KOPT-K1 (cell line): Measurements from ENCODE around the gene FANK1.
"Not testable (repeated sequence)": the region's sequence is repeated elsewhere in the genome, so short reads cannot be mapped to it uniquely, and the experiment has no call there.

Source experiments
- H3K27ac ChIP-seq: fragments of 200-600 bp; sonication (generic); 2 replicates; pipeline ENCODE4 v1.5.1; 2016; ENCODE audit warnings: antibody characterized with exemption, mild to moderate bottlenecking, low read depth, low read length; ENCODE audit not compliant: poor library complexity, severe bottlenecking
- H3K36me3 ChIP-seq: fragments of 200-600 bp; sonication (generic); 2 replicates; pipeline ENCODE4 v1.5.1; 2017; ENCODE audit warnings: antibody characterized with exemption, mild to moderate bottlenecking, low read length, moderate library complexity; ENCODE audit not compliant: insufficient read depth
- H3K9me3 ChIP-seq: fragments of 200-600 bp; sonication (generic); 2 replicates; pipeline ENCODE4 v1.5.1; 2017; ENCODE audit warnings: antibody characterized with exemption, low read length, mild to moderate bottlenecking; ENCODE audit not compliant: insufficient read depth, poor library complexity, severe bottlenecking

Gene FANK1

DNA sequence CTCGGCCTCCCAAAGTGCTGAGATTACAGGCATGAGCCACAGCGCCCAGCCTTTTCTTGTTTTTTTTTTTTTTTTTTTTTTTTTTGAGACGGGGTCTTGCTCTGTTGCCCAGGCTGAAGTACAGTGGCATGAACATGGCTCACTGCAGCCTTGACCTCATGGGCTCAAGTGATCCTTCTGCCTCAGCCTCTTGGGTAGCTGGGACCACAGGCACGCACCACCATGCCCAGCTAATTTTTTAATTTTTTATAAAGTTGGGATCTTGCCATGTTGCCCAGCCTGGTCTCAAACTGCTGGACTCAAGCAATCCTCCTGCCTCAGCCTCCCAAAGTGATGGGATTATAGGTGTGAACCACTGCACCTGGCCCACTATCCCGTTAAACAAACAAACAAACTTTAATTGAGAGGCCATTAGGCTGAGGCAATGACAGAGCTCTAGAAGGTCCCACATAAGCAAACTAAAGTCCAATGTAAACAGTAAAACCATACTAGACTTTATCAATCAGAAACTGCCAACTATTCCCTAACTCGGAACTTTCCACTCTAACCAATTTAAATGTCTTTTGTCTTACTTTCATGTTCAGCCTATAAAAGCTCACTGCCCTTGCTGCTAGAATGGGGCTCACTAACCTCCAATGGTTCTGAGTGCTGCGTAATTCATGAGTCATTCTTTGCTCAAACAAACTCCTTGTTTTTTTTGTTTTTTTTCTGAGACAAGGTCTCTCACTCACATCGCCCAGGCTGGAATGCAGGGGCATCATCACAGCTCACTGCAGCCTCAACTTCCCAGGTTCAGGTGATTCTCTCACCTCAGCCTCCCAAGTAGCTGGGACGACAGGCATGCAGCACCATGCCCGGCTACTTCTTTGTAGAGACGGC lies 17.2 kb upstream of the FANK1 start:
- Histone ChIP-seq H3K9me3 (peaks cover 15% of the 10 kb centered on the region), H3K36me3 (no peaks in the 10 kb centered on the region), H3K27ac (no peak overlapping the region)

DNA sequence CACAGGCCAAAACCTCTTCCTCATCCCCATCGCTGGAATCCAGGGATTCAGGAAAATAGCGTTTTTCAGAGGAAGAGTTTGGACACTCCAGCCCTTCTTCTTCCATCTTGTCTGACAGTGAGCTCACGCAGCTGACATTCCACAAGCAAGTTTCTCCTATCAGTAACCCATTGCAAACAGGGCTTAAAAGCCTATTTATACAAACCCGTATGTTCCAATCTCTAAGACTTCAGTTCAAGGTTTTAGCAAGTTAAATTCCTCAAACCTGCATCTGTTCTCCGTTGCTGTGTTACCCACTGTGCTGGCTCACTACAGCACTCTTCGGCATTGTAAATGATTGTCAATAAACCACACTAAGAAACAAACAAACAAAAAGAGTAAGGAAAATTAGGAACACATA lies 15.6 kb upstream of the FANK1 start:
- Histone ChIP-seq H3K36me3 (no peaks in the 10 kb centered on the region), H3K27ac (no peak overlapping the region), H3K9me3 (peaks cover 12% of the 10 kb centered on the region)

GRCh38 chr10:125881192-125881591 lies 15.2 kb upstream of the FANK1 start, which contains the start of gene DHX32:
TSS of gene DHX32 (minus strand) at chr10:125881292. CDS start at chr10:125880824, 468 bp downstream.
- Histone ChIP-seq H3K27ac (no peak within 1 kb of the TSS), H3K9me3 (peaks cover 7% of the 10 kb centered on the region), H3K36me3 (no peaks in the 10 kb centered on the region)

GRCh38 chr10:125882596-125882995 lies 13.8 kb upstream of the FANK1 start:
- no peak overlapping the region for H3K27ac ChIP-seq
- no peaks in the 10 kb centered on the region for H3K9me3 ChIP-seq
- H3K36me3 ChIP-seq = no peaks in the 10 kb centered on the region

DNA sequence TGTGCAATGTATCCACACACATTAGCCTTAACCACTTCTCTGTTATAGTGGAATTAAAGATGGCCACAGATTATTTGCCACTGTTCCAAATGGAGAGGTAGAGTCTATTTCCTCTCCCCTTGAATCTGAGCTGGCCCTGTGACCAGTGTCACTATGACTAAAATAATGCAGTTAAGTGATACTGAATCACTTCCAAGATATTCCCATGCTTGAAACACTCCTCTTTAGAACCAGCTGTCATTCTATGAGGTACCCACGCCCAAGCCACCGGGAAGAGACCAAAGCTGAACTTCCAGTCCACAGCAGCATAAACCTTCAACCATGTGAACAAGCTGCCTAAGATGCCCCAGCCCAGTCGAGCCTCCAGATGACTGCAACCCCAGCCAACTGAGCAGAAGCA lies 13.2 kb upstream of the FANK1 start:
- Histone ChIP-seq H3K36me3 (no peaks in the 10 kb centered on the region), H3K9me3 (no peaks in the 10 kb centered on the region), H3K27ac (no peak overlapping the region)

DNA sequence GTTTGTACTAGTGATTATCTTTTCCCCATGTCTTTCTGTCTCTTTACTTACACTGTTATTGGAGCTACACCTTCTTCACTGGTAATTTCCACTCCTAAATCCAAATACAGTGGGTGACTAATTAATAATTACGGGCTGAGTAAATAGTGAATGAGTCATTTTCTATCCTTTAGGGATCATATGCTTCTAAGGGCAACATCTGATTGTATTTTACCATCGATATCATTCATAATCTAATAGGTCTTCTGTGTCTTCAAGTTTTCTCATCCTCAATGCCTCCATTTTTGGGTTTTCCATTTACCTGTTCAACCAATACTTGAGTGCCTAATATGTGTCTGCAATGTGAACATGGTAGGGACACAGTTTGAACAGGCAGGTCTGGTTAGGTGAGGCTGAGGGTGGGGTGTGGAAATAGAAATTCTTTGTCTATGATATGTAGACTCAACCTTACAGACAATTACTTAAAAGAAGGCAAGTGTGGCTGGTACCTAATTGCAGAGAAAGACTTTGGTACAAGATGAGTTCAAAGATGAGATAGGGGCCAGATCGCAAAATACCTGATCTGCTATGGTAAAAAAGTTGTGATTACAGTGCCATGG lies 9.4 kb upstream of the FANK1 start:
- H3K36me3 ChIP-seq = no peaks in the 10 kb centered on the region
- H3K9me3 ChIP-seq = no peaks in the 10 kb centered on the region
- H3K27ac ChIP-seq = no peak overlapping the region

DNA sequence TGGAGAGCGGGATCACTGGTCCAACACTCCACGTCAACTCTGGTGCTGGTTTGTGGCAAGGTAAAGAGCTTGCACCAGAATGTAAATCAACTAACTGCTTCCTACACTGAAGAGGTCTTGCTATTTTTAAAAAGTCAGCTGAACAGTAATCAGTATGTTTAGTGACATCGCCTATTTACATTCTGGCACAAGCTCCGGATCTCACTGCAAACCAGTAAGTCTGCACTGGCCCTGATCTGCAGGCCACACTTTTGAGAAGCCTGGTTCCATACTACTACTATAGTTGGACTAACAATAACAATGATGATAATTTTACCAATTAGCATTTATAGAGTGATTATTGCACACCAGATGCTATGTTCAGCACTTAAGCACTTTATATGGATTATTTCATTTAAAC lies 6.9 kb upstream of the FANK1 start:
- not testable (repeated sequence) for H3K36me3 ChIP-seq, H3K27ac ChIP-seq, H3K9me3 ChIP-seq

DNA sequence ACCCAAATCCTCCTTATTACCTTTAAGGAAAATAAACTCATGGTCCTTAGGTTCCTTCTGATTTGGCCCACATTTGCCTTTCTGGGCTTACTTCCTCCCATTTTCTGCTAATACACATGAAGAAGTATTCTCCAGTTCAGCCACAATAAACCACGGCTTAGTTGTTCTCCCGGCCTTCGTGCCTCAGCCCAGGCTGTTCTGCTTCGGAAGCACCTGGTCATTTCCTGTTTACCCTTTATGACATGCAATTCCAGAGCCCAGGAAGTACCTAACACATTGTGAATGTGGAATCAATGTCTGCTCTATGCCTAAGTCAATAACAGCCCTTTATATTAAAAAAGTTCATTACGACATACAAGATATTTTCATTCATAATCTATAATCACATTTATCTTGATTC lies 4.0 kb upstream of the FANK1 start:
- H3K27ac ChIP-seq, H3K36me3 ChIP-seq: not testable (repeated sequence)
- peaks cover 13% of the 10 kb centered on the region for H3K9me3 ChIP-seq

- not testable (repeated sequence) for H3K36me3 ChIP-seq, H3K27ac ChIP-seq
- peaks cover 13% of the 10 kb centered on the region for H3K9me3 ChIP-seq
Measured at GRCh38 chr10:125894176-125894575, 2.2 kb upstream of the FANK1 start.

GRCh38 chr10:125895130-125896087 lies 955 bp upstream of the FANK1 start:
- H3K9me3 ChIP-seq = peaks cover 13% of the 10 kb centered on the region
- not testable (repeated sequence) for H3K27ac ChIP-seq, H3K36me3 ChIP-seq

DNA sequence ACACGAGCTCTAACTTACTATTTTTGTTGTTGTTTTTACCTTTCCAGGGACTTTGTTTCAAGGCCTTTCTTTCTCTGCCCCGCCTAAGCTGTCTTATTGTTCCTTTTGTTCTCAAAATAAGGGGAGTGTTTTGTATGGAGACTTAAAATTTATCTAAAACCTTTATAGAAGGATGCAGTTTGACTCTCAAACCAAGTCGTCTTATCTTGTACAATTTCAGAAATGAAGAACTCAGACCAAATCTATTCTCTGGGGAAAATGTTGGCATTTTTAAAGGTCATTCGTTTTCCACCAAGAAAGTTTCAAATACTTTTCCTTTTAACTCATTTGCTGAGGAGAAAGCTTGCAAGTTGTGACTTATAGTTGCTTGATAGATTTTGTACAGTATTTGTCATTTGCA lies 953 bp downstream of the FANK1 start:
- not testable (repeated sequence) for H3K27ac ChIP-seq, H3K36me3 ChIP-seq
- H3K9me3 ChIP-seq = peaks cover 13% of the 10 kb centered on the region

DNA sequence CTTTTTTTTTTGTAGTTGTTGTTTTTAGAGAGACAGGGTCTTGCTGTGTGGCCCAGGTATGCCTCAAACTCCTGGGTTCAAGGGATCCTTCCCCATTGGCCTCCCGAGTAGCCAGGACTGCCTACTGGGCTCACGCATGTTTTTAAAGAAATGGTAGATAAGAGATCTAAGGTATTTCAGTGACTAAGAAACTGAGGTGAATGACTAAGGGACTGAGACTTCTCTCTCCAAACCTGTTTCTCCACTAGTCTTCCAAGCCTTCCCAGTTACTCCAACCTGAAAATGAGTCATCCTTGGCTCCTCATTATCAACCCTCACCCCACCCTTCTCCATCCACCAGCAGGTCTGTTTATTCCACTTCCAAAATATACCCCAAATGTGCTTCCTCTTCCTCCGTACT lies 4.6 kb downstream of the FANK1 start:
- not testable (repeated sequence) for H3K9me3 ChIP-seq, H3K27ac ChIP-seq, H3K36me3 ChIP-seq

DNA sequence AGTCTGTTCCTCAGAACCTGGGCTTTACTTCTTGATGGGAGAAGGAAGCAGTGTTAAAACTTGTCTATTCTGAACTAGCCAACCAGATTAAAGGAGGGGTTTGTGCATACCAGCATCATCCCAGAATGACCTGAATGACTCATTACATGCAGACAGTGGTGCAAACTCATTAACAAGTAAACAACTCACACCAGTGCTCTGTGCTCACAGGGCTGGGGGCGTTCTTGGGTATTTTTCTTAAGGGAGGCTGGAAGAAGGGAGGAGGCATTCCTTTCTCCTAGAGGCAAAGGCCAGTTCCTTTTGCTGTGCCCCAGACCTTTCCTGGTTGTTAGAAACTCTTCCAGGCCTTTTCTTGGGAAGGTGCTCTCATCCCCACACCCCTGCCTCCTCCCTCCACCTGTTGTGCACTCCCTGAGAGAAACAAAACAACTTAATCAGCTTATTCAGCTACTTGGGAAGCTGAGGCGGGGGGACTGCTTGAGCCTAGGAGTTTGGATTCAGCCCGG lies 6.8 kb downstream of the FANK1 start:
- not testable (repeated sequence) for H3K27ac ChIP-seq

DNA sequence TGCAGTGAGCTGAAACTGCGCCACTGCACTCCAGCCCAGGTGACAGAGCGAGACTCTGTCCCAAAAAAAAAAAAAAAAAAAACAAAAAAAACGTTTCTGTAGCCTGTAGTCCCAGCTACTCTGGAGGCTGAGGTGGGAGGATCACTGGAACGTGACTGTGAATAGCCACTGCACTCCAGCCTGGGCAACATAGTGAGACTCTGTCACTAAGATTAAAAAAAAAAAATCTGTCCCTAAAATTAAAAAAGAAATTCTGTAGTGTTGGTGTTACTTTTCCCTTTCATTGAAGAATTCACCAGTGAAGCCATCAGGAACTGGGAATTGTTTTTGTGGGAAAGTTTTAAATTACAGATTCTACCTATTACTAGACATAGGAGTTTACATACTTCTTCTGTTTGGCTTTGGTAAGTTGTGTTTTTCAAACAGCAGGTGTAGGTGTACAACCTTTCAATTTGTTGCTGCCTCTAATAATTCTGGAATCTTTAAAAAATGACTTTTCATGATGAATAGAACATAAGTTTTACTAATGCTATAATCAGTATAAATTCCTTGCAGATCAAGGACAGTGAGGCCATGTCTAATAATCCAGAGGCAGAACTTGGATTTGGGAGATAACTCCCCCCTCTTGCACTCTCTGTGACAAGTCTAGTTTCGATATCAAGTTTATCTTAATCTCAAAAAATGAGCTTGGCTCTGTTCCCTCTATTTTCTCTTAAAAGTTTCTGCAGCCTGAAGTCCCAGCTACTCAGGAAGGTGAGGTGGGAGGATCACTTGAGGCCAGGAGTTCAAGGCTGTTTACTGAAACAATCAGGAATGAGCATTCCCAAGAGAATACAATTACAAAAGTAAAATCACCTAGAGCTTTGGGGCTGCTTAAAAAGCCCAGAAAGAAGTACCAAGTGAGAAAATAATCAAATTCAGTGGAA lies 9.0 kb downstream of the FANK1 start:
- H3K9me3 ChIP-seq, H3K27ac ChIP-seq, H3K36me3 ChIP-seq: not testable (repeated sequence)

More for the DNA sequence above, 6.8 kb downstream of the FANK1 start:
- not testable (repeated sequence) for H3K36me3 ChIP-seq, H3K9me3 ChIP-seq
